Natural killer cell (primary cell): ENCODE results near the gene MPC1L. TPM values are rescaled to one million over a fixed set of nuclear protein-coding genes. Genes with fewer than 3 reads are reported as not detected.
"Not testable (repeated sequence)": the region's sequence is repeated elsewhere in the genome, so short reads cannot be mapped to it uniquely, and the experiment has no call there.

Experiments
- ATAC-seq, 3 donors: fragments of 150-1000 bp in 2 of 3; fragments of 200-7000 bp in 1 of 3; cut with Tn5 transposase; 1 replicate in 1 of 3; 2 replicates in 2 of 3; pipeline ENCODE4 v1.10.0; 2021; ENCODE audit warnings: mild to moderate bottlenecking in 2 of 3, moderate library complexity in 2 of 3
- DNase-seq, 2 donors: peaks; one replicate each; pipeline versions ENCODE4 v3.0.0 to v3.0.0-alpha.2; 2013 to 2021; ENCODE audit warnings: mixed read lengths in 1 of 2
- H3K27ac ChIP-seq: one replicate; pipeline ENCODE4 v1.5.1; 2013; ENCODE audit warnings: mild to moderate bottlenecking, low read length
- H3K27me3 ChIP-seq: one replicate; pipeline ENCODE4 v1.6.1; 2013; ENCODE audit warnings: low read length; ENCODE audit not compliant: control insufficient read depth, insufficient read depth
- H3K36me3 ChIP-seq: one replicate; pipeline ENCODE4 v1.6.1; 2013; ENCODE audit warnings: low read length; ENCODE audit not compliant: control insufficient read depth, insufficient read depth
- H3K4me1 ChIP-seq: one replicate; pipeline ENCODE4 v1.6.1; 2013; ENCODE audit warnings: low read length; ENCODE audit not compliant: control insufficient read depth, insufficient read depth
- H3K4me3 ChIP-seq: one replicate; pipeline ENCODE4 v1.5.1; 2013; ENCODE audit warnings: low read length
- H3K9me3 ChIP-seq: one replicate; pipeline ENCODE4 v1.6.1; 2013; ENCODE audit warnings: low read length; ENCODE audit not compliant: control insufficient read depth, insufficient read depth
- H3K27ac Mint-ChIP-seq, 2 donors: one replicate each; pipeline ENCODE4 v1.8.0; 2022; ENCODE audit warnings: mild to moderate bottlenecking in 2 of 2, mixed read lengths in 2 of 2, moderate library complexity in 1 of 2
- H3K27me3 Mint-ChIP-seq, 2 donors: one replicate each; pipeline ENCODE4 v1.8.0; 2022; ENCODE audit warnings: low read depth in 2 of 2, mixed read lengths in 2 of 2
- H3K36me3 Mint-ChIP-seq: one replicate; pipeline ENCODE4 v1.8.0; 2022; ENCODE audit warnings: mixed read lengths
- H3K4me1 Mint-ChIP-seq, 2 donors: one replicate each; pipeline ENCODE4 v1.8.0; 2022; ENCODE audit warnings: mixed read lengths in 2 of 2
- H3K4me3 Mint-ChIP-seq: one replicate; pipeline ENCODE4 v1.8.0; 2022; ENCODE audit warnings: mild to moderate bottlenecking, moderate library complexity, mixed read lengths
- H3K9me3 Mint-ChIP-seq, 2 donors: one replicate each; pipeline ENCODE4 v1.8.0; 2022; ENCODE audit warnings: mixed read lengths in 2 of 2
- CTCF ChIP-seq: fragments of 200-600 bp; IDR thresholded peaks from one replicate; pipeline ENCODE4 v1.8.0; 2022; ENCODE audit warnings: antibody characterized with exemption
- WGBS: methylation state at CpG from one replicate; pipeline ENCODE4 v1.1.7; 2013; ENCODE audit warnings: missing lambda C conversion rate; ENCODE audit not compliant: insufficient coverage; 5-methylcytosine and 5-hydroxymethylcytosine counted together
- intact Hi-C: fragments of 100-400 bp; cut with micrococcal nuclease; formaldehyde crosslinking; loops from one replicate; pipeline ENCODE4 v1.14.2; 2022
- total RNA-seq, 4 donors: library from RNA; stranded (reverse); fragments of 120-200 nt in 1 of 4; gene quantifications; one replicate each; pipeline versions ENCODE4 v1.2.3 to v1.2.4, GENCODE V29; 2013 to 2022

The MPC1L gene
- total RNA-seq, 3 donors from 2014 or later (not counting 1 experiment from before 2014, with no cell fraction given), result not detected

- 76% methylated on average over 6 of the region's 6 CpGs for WGBS
- peak in 1 of 2 donors; percentile 63 for DNase-seq
- H3K36me3 Mint-ChIP-seq, H3K27me3 Mint-ChIP-seq, H3K4me3 ChIP-seq, H3K27ac Mint-ChIP-seq, ATAC-seq, H3K4me3 Mint-ChIP-seq, H3K9me3 Mint-ChIP-seq, H3K9me3 ChIP-seq, H3K4me1 ChIP-seq, intact Hi-C loops, H3K27ac ChIP-seq, H3K27me3 ChIP-seq: not testable (repeated sequence)
- H3K4me1 Mint-ChIP-seq, result peaks cover 6 to 13% of the 10 kb centered on the region in 2 donors
- peaks cover 12% of the 10 kb centered on the region for H3K36me3 ChIP-seq
Measured at GRCh38 chrX:40589616-40590321, 33.5 kb upstream of the MPC1L start.

- ATAC-seq, result no peak
- Histone ChIP-seq H3K4me3 (no peak overlapping the region), H3K27ac (no peak overlapping the region), H3K4me1 (no peaks in the 10 kb centered on the region), H3K27me3 (no peaks in the 10 kb centered on the region), H3K36me3 (peaks cover 28% of the 10 kb centered on the region), H3K9me3 (no peaks in the 10 kb centered on the region)
- no peak for TF ChIP-seq CTCF
- H3K27ac Mint-ChIP-seq, result no peak overlapping the region
- H3K36me3 Mint-ChIP-seq, result peaks cover 10% of the 10 kb centered on the region
- no peak overlapping the region for H3K4me3 Mint-ChIP-seq
- no peaks in the 10 kb centered on the region for H3K9me3 Mint-ChIP-seq
- WGBS, result 95% methylated on average over 6 of the region's 6 CpGs
- H3K27me3 Mint-ChIP-seq, result no peaks in the 10 kb centered on the region
- DNase-seq, result no peak
- peaks cover 5 to 12% of the 10 kb centered on the region in 2 donors for H3K4me1 Mint-ChIP-seq
- intact Hi-C loops, result no loop called here
Measured at GRCh38 chrX:40603446-40603845, 19.8 kb upstream of the MPC1L start.

- H3K27me3 Mint-ChIP-seq, result no peaks in the 10 kb centered on the region
- no peak overlapping the region for H3K4me3 Mint-ChIP-seq
- H3K27ac Mint-ChIP-seq, result no peak overlapping the region
- intact Hi-C loops, result no loop called here
- ATAC-seq (no peak), DNase-seq (no peak)
- TF ChIP-seq CTCF, result no peak
- Histone ChIP-seq H3K36me3 (peaks cover 2% of the 10 kb centered on the region), H3K9me3 (no peaks in the 10 kb centered on the region), H3K4me3 (no peak overlapping the region), H3K4me1 (no peaks in the 10 kb centered on the region), H3K27ac (no peak overlapping the region), H3K27me3 (no peaks in the 10 kb centered on the region)
- H3K36me3 Mint-ChIP-seq, result peaks cover 10% of the 10 kb centered on the region
- H3K4me1 Mint-ChIP-seq, result peaks cover 0 to 5% of the 10 kb centered on the region in 2 donors
- H3K9me3 Mint-ChIP-seq, result no peaks in the 10 kb centered on the region
- no CpG with 5 or more reads among the region's 3 CpGs for WGBS
Measured at GRCh38 chrX:40607381-40607780, 15.8 kb upstream of the MPC1L start.

- no peaks in the 10 kb centered on the region for H3K27me3 Mint-ChIP-seq
Measured at GRCh38 chrX:40612511-40612910, 10.7 kb upstream of the MPC1L start.

More at GRCh38 chrX:40612511-40612910, 10.7 kb upstream of the MPC1L start:
- H3K27ac Mint-ChIP-seq, result no peak overlapping the region
- no peaks in the 10 kb centered on the region for H3K9me3 ChIP-seq
- TF ChIP-seq CTCF, result no peak
- H3K36me3 Mint-ChIP-seq, result no peaks in the 10 kb centered on the region
- H3K4me3 Mint-ChIP-seq, result no peak overlapping the region
- no peaks in the 10 kb centered on the region for H3K9me3 Mint-ChIP-seq
- no peaks in the 10 kb centered on the region for H3K36me3 ChIP-seq
- WGBS, result 67% methylated on average over 3 of the region's 4 CpGs
- H3K4me1 ChIP-seq, result no peaks in the 10 kb centered on the region
- no peak overlapping the region for H3K27ac ChIP-seq
- no peaks in the 10 kb centered on the region for H3K27me3 ChIP-seq
- ATAC-seq, result no peak
- no peaks in the 10 kb centered on the region for H3K4me1 Mint-ChIP-seq
- no peak for DNase-seq
- intact Hi-C loops, result no loop called here
- H3K4me3 ChIP-seq, result no peak overlapping the region
